IPS-15b (cell line): ENCODE measurements around the gene NFATC2IP.
"Not testable (repeated sequence)": the region's sequence is repeated elsewhere in the genome, so short reads cannot be mapped to it uniquely, and the experiment has no call there.

ENCODE experiments used
- H3K27me3 ChIP-seq: one replicate; pipeline ENCODE4 v1.6.1; 2013; ENCODE audit warnings: low read length; ENCODE audit not compliant: control insufficient read depth, insufficient read depth
- H3K36me3 ChIP-seq: one replicate; pipeline ENCODE4 v1.6.1; 2013; ENCODE audit warnings: low read length; ENCODE audit not compliant: control insufficient read depth, insufficient read depth
- H3K4me1 ChIP-seq: one replicate; pipeline ENCODE4 v1.6.1; 2013; ENCODE audit warnings: mild to moderate bottlenecking, low read length; ENCODE audit not compliant: control insufficient read depth, insufficient read depth
- H3K4me3 ChIP-seq: one replicate; pipeline ENCODE4 v1.5.1; 2013; ENCODE audit warnings: low read depth, low read length
- H3K9ac ChIP-seq: one replicate; pipeline ENCODE4 v1.6.1; 2013; ENCODE audit warnings: low read depth, mild to moderate bottlenecking, low read length
- H3K9me3 ChIP-seq: one replicate; pipeline ENCODE4 v1.6.1; 2013; ENCODE audit warnings: mild to moderate bottlenecking, low read length; ENCODE audit not compliant: control insufficient read depth, insufficient read depth

The NFATC2IP gene

GRCh38 chr16:28986492-28986891 lies 35.8 kb downstream of the NFATC2IP start:
- no peak overlapping the region for H3K4me3 ChIP-seq
- H3K9me3 ChIP-seq: no peaks in the 10 kb centered on the region
- H3K36me3 ChIP-seq: peaks cover 42% of the 10 kb centered on the region
- no peaks in the 10 kb centered on the region for H3K4me1 ChIP-seq
- no peaks in the 10 kb centered on the region for H3K27me3 ChIP-seq
- no peak overlapping the region for H3K9ac ChIP-seq

DNA sequence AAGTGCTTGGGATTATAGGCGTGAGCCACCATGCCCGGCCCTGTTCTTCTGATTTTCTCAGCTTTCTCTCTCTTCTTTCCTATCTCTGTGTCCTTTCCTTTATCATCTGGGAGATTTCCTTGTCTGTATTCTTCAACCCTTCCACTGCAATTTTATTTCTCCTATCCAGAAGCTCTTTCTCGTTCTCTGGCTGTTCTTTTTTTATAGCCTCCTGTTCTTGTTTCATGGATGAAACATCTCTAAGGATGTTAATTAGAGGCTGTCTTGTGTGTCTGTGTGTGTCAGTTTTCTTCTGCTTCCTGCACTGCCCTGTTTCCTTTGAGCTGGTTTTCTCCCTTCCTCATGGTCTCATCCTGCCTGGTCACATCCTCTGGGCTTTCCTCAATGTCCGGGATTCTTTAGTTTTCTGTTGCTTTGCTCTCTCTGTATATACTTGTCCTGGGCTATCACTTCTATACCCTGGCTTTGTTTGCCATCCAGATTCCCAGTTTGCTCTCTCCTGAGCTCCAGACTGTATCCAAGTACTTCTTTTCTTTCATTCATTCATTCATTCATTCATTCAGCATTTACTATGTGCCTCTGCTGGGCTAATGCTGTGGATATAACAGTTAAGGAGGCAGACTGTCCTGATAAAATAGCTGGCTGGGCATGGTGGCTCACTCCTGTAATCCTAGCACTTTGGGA lies 36.6 kb downstream of the NFATC2IP start:
- H3K27me3 ChIP-seq: no peaks in the 10 kb centered on the region
- H3K9me3 ChIP-seq: no peaks in the 10 kb centered on the region
- H3K36me3 ChIP-seq: peaks cover 34% of the 10 kb centered on the region
- no peak overlapping the region for H3K4me3 ChIP-seq
- no peaks in the 10 kb centered on the region for H3K4me1 ChIP-seq
- H3K9ac ChIP-seq: no peak overlapping the region

GRCh38 chr16:28989363-28989762 lies 38.6 kb downstream of the NFATC2IP start:
- no peaks in the 10 kb centered on the region for H3K4me1 ChIP-seq
- no peak overlapping the region for H3K9ac ChIP-seq

GRCh38 chr16:28990375-28991040 lies 39.8 kb downstream of the NFATC2IP start:
- no peaks in the 10 kb centered on the region for H3K4me1 ChIP-seq
- no peaks in the 10 kb centered on the region for H3K9me3 ChIP-seq
- H3K27me3 ChIP-seq: no peaks in the 10 kb centered on the region
- H3K36me3 ChIP-seq: peaks cover 17% of the 10 kb centered on the region
- no peak overlapping the region for H3K9ac ChIP-seq
- no peak overlapping the region for H3K4me3 ChIP-seq

More at GRCh38 chr16:28989363-28989762, 38.6 kb downstream of the NFATC2IP start:
- no peaks in the 10 kb centered on the region for H3K9me3 ChIP-seq
- H3K4me3 ChIP-seq: no peak overlapping the region
- H3K36me3 ChIP-seq: peaks cover 19% of the 10 kb centered on the region
- no peaks in the 10 kb centered on the region for H3K27me3 ChIP-seq

- H3K36me3 ChIP-seq: peaks cover 14% of the 10 kb centered on the region
- no peak overlapping the region for H3K9ac ChIP-seq
- H3K9me3 ChIP-seq: no peaks in the 10 kb centered on the region
- H3K27me3 ChIP-seq: no peaks in the 10 kb centered on the region
- H3K4me1 ChIP-seq: no peaks in the 10 kb centered on the region
- no peak overlapping the region for H3K4me3 ChIP-seq
These were observed 41.0 kb downstream of the NFATC2IP start for GRCh38 chr16:28991687-28992086.

DNA sequence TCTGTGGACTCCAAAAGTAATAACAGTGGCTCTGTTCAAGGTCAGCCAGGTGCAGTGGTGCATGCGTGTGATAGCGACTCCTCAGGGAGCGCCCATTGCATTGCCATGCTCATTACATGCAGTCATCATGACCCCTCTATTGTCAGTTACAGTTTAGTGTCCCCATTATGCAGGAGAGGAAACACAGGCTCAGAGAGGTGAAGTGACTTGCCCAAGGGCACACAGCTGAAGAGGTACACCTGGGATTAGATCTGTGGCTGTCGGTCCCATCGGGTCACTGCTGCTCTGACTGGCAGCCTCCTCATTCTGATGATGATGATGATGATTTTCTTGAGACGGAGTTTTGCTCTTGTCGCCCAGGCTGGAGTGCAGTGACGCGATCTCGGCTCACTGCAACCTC lies 41.8 kb downstream of the NFATC2IP start:
- no peaks in the 10 kb centered on the region for H3K27me3 ChIP-seq
- H3K36me3 ChIP-seq: peaks cover 10% of the 10 kb centered on the region
- H3K9ac ChIP-seq: no peak overlapping the region
- H3K9me3 ChIP-seq: no peaks in the 10 kb centered on the region
- H3K4me3 ChIP-seq: no peak overlapping the region
- no peaks in the 10 kb centered on the region for H3K4me1 ChIP-seq

DNA sequence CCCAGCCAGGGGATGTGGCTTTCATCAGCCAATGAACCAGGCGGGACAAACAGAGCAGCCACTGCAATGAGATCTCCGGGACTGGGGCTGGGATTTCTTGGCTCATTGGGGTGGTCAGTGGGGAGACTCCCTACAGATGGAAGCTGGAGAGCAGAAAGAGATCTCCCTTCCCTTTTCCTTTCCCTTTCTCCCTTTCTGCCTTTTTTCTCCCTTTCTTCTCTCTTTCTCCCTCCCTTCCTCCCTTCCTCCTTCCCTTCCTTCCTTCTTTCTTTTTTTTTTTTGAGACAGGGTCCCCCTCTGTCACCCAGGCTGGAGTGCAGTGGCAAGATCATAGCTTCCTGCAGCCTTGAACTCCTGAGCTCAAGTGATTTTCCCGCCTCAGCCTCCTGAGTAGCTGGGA lies 48.1 kb downstream of the NFATC2IP start:
- H3K27me3 ChIP-seq: no peaks in the 10 kb centered on the region
- no peaks in the 10 kb centered on the region for H3K9me3 ChIP-seq
- no peaks in the 10 kb centered on the region for H3K4me1 ChIP-seq
- H3K4me3 ChIP-seq: no peak overlapping the region
- H3K36me3 ChIP-seq: no peaks in the 10 kb centered on the region
- no peak overlapping the region for H3K9ac ChIP-seq

DNA sequence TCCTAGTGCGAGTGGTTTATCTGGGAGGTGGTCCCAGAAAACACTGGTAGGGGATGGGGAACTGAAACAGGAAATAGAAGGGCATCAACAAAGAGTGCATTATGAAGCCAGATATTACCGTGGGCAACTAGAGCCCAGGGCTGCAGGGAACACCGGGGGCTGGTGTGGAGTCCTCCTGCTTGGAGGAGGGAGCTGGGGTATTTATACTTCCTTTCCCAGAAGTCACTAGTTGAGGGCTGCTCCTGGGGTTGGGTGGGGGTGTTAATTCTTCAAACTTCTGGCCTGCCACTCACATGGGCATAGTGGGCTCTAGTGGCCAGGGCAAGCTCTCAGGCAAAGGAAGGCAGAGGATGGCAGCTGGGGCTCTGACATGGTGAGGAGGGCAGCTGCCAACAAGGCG lies 48.8 kb downstream of the NFATC2IP start:
- Histone ChIP-seq H3K4me1 (no peaks in the 10 kb centered on the region), H3K4me3 (no peak overlapping the region), H3K36me3 (no peaks in the 10 kb centered on the region), H3K9ac (no peak overlapping the region), H3K27me3 (no peaks in the 10 kb centered on the region), H3K9me3 (no peaks in the 10 kb centered on the region)

GRCh38 chr16:29000019-29000418 lies 49.3 kb downstream of the NFATC2IP start:
- H3K9me3 ChIP-seq: no peaks in the 10 kb centered on the region
- no peaks in the 10 kb centered on the region for H3K27me3 ChIP-seq
- no peak overlapping the region for H3K9ac ChIP-seq
- no peaks in the 10 kb centered on the region for H3K4me1 ChIP-seq
- no peaks in the 10 kb centered on the region for H3K36me3 ChIP-seq
- H3K4me3 ChIP-seq: no peak overlapping the region

- H3K4me1 ChIP-seq, H3K4me3 ChIP-seq, H3K9ac ChIP-seq, H3K9me3 ChIP-seq, H3K36me3 ChIP-seq, H3K27me3 ChIP-seq: not testable (repeated sequence)
These were observed 53.9 kb downstream of the NFATC2IP start for GRCh38 chr16:29004496-29005139.

DNA sequence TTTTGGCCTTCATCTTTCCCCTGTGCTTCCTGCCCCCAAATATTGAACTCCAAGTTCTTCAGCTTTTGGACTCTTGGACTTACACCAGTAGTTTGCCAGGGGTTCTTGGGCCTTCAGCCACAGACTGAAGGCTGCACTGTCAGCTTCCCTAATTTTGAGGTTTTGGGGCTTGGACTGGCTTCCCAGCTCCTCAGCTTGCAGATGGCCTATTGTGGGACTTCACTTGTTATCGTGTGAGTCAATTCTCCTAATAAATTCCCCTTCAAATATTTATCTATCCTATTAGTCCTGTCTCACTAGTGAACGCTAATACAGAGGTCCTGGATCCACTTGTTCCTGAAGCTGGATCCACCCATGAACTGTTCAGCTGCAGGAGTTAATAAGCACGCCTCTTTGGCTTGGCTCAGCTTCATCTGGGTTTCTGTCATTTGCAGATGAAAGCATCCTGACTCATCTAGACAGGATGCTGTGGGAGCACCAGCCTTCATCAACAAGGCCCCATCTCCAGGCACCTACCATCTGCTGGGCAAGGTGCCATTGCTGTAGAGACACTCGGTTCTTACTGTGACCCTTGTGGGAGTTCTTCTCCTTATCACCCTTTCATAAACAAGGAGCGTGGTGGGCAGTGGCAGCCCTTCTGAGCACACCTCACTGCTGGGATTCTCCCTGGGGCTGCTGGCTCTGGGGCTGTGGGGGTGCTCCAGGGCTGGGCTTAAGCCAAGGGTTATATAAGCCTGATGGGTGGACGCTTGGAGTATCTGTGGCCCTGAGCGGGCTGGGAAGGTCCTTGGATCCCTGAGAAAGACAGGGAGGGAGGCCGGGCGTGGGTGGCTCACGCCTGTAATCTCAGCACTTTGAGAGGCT lies 57.2 kb downstream of the NFATC2IP start:
- Histone ChIP-seq H3K27me3 (no peaks in the 10 kb centered on the region), H3K9me3 (no peaks in the 10 kb centered on the region), H3K36me3 (no peaks in the 10 kb centered on the region), H3K4me3 (no peak overlapping the region), H3K4me1 (no peaks in the 10 kb centered on the region), H3K9ac (no peak overlapping the region)
